Measurements from ENCODE around the gene URAD.
"Not testable (repeated sequence)": the region's sequence is repeated elsewhere in the genome, so short reads cannot be mapped to it uniquely, and the experiment has no call there.

Gene URAD

GRCh38 chr13:27969866-27970229 is 18.6 kb downstream of the URAD start:
- no peak for DNase-seq

GRCh38 chr13:27969082-27969865 is 19.2 kb downstream of the URAD start, which contains the start of gene CDX2:
CDX2 (minus strand) TSS chr13:27969315; CDS start chr13:27969006, 309 bp downstream.
- no peak for DNase-seq

GRCh38 chr13:27968316-27969081 is 20.0 kb downstream of the URAD start:
- no peak for DNase-seq

GRCh38 chr13:27967736-27968315 is 20.7 kb downstream of the URAD start:
- no peak for DNase-seq

GRCh38 chr13:27967203-27967735 is 21.2 kb downstream of the URAD start:
- DNase-seq, result no peak

GRCh38 chr13:27966641-27967202 is 21.8 kb downstream of the URAD start:
- DNase-seq, result no peak

- DNase-seq, result no peak
Measured at GRCh38 chr13:27965740-27966640, 22.5 kb downstream of the URAD start.

GRCh38 chr13:27965343-27965739 is 23.2 kb downstream of the URAD start:
- no peak for DNase-seq

GRCh38 chr13:27964741-27965323 is 23.7 kb downstream of the URAD start:
- no peak for DNase-seq

- DNase-seq, result not testable (repeated sequence)
Measured at GRCh38 chr13:27964206-27964605, 24.3 kb downstream of the URAD start.

- no peak for DNase-seq
Measured at GRCh38 chr13:27963491-27963890, 25.0 kb downstream of the URAD start.

GRCh38 chr13:27962982-27963381 is 25.5 kb downstream of the URAD start:
- no peak for DNase-seq

GRCh38 chr13:27962128-27962841 is 26.2 kb downstream of the URAD start:
- no peak for DNase-seq

GRCh38 chr13:27961227-27962085 is 27.0 kb downstream of the URAD start:
- no peak for DNase-seq

GRCh38 chr13:27960362-27961226 is 27.9 kb downstream of the URAD start:
- no peak for DNase-seq

- DNase-seq, result no peak
Measured at GRCh38 chr13:27959976-27960361, 28.5 kb downstream of the URAD start.

- no peak for DNase-seq
Measured at GRCh38 chr13:27956576-27957300, 31.8 kb downstream of the URAD start.

- DNase-seq, result no peak
Measured at GRCh38 chr13:27955014-27955591, 33.4 kb downstream of the URAD start.
